ENCODE measurements around the gene PRELID1. TPM values are rescaled to one million over a fixed set of nuclear protein-coding genes. Genes with fewer than 3 reads are reported as not detected.

PRELID1 gene
- total RNA-seq, 1 experiment from 2014 or later = 201 TPM

GRCh38 chr5:177349362-177349647 lies 45.7 kb downstream of the PRELID1 start:
- no TSS peak for BruUV-seq (replicated peaks)
- no peak for DNase-seq
- intact Hi-C loops (cut with micrococcal nuclease; ENCODE audit: unreplicated experiment) = no loop called here
- H3K4me1 ChIP-seq = peaks cover 12% of the 10 kb centered on the region; the same call in 1 of the 2 replicates
- Mint-ChIP-seq H3K4me3 (ENCODE audit: unreplicated experiment) (peak overlapping the region; percentile 95), H3K9me3 (ENCODE audit: unreplicated experiment) (peaks cover 5% of the 10 kb centered on the region), H3K36me3 (ENCODE audit: insufficient read depth, unreplicated experiment) (peaks cover 49% of the 10 kb centered on the region), H3K4me1 (ENCODE audit: low read depth, unreplicated experiment) (peaks cover 22% of the 10 kb centered on the region), H3K27me3 (ENCODE audit: insufficient read depth, unreplicated experiment) (no peaks in the 10 kb centered on the region), H3K27ac (ENCODE audit: unreplicated experiment) (no peak overlapping the region)
- ChIA-PET CTCF (interaction anchor here (0.8 kb wide), 1 partner anchor 22 kb away, joined by 3 read pairs; no protein-coding TSS in a partner anchor), POLR2A (no interaction called here)
- no peaks in the 10 kb centered on the region for H3K9me3 ChIP-seq
- H3K36me3 ChIP-seq (ENCODE audit: control insufficient read depth, insufficient read depth, low read length) = 0 out of 2 replicates have a peak, but pooled peaks cover 2% of the 10 kb centered on the region
- TF ChIP-seq CTCF (IDR thresholded peaks at IDR 0.05; ENCODE audit: insufficient read depth in 1 of 2, low read depth in 1 of 2, low read length in 1 of 2, severe bottlenecking in 1 of 2, unreplicated experiment in 1 of 2) = no peak
- H3K4me3 ChIP-seq (ENCODE audit: low read depth, low read length) = no peak overlapping the region
- H3K27me3 ChIP-seq (replicated peaks; ENCODE audit: control insufficient read depth, insufficient read depth, low read length) = no peaks in the 10 kb centered on the region

GRCh38 chr5:177349762-177350161 lies 46.2 kb downstream of the PRELID1 start:
- Histone ChIP-seq H3K4me3 (ENCODE audit: low read depth, low read length) (no peak overlapping the region), H3K27me3 (replicated peaks; ENCODE audit: control insufficient read depth, insufficient read depth, low read length) (no peaks in the 10 kb centered on the region), H3K9me3 (no peaks in the 10 kb centered on the region), H3K36me3 (ENCODE audit: control insufficient read depth, insufficient read depth, low read length) (0 out of 2 replicates have a peak, but pooled peaks cover 2% of the 10 kb centered on the region), H3K4me1 (peaks cover 12% of the 10 kb centered on the region; the same call in 1 of the 2 replicates)
- peaks cover 26% of the 10 kb centered on the region for H3K4me1 Mint-ChIP-seq (ENCODE audit: low read depth, unreplicated experiment)
- POLR2A ChIA-PET = no interaction called here
- H3K36me3 Mint-ChIP-seq (ENCODE audit: insufficient read depth, unreplicated experiment) = peaks cover 44% of the 10 kb centered on the region
- no peaks in the 10 kb centered on the region for H3K27me3 Mint-ChIP-seq (ENCODE audit: insufficient read depth, unreplicated experiment)
- DNase-seq = no peak
- CTCF ChIA-PET = no interaction called here
- BruUV-seq (replicated peaks) = no TSS peak
- peaks cover 9% of the 10 kb centered on the region for H3K9me3 Mint-ChIP-seq (ENCODE audit: unreplicated experiment)
- H3K4me3 Mint-ChIP-seq (ENCODE audit: unreplicated experiment) = peak overlapping the region; percentile 95
- no peak overlapping the region for H3K27ac Mint-ChIP-seq (ENCODE audit: unreplicated experiment)
- TF ChIP-seq CTCF (IDR thresholded peaks at IDR 0.05; ENCODE audit: insufficient read depth in 1 of 2, low read depth in 1 of 2, low read length in 1 of 2, severe bottlenecking in 1 of 2, unreplicated experiment in 1 of 2) = no peak
- intact Hi-C loops (cut with micrococcal nuclease; ENCODE audit: unreplicated experiment) = loop anchor here (2.0 kb wide), 2 partner anchors 21 to 37 kb away; no protein-coding TSS in a partner anchor

- peaks cover 27% of the 10 kb centered on the region for H3K4me1 Mint-ChIP-seq (ENCODE audit: low read depth, unreplicated experiment)
- peak overlapping the region; percentile 100 for H3K27ac Mint-ChIP-seq (ENCODE audit: unreplicated experiment)
- POLR2A ChIA-PET = interaction anchor here (1.2 to 1.9 kb wide), 7 partner anchors 16 to 75 kb away, joined by 3 to 22 read pairs (median 4); partner anchors contain the start of genes GRK6, PRELID1 and RAB24
- Histone ChIP-seq H3K27me3 (replicated peaks; ENCODE audit: control insufficient read depth, insufficient read depth, low read length) (no peaks in the 10 kb centered on the region), H3K9me3 (no peaks in the 10 kb centered on the region), H3K4me3 (ENCODE audit: low read depth, low read length) (peak overlapping the region; percentile 70), H3K36me3 (ENCODE audit: control insufficient read depth, insufficient read depth, low read length) (0 out of 2 replicates have a peak, but pooled peaks cover 2% of the 10 kb centered on the region), H3K4me1 (peaks cover 12% of the 10 kb centered on the region; the same call in 1 of the 2 replicates)
- H3K4me3 Mint-ChIP-seq (ENCODE audit: unreplicated experiment) = peak overlapping the region; percentile 95
- TSS peak; percentile 36 for BruUV-seq (replicated peaks)
- no peak for TF ChIP-seq CTCF (IDR thresholded peaks at IDR 0.05; ENCODE audit: insufficient read depth in 1 of 2, low read depth in 1 of 2, low read length in 1 of 2, severe bottlenecking in 1 of 2, unreplicated experiment in 1 of 2)
- peaks cover 34% of the 10 kb centered on the region for H3K36me3 Mint-ChIP-seq (ENCODE audit: insufficient read depth, unreplicated experiment)
- CTCF ChIA-PET = interaction anchor here (0.6 to 2.6 kb wide), 7 partner anchors 18 to 79 kb away, joined by 3 to 19 read pairs (median 7); no protein-coding TSS in a partner anchor
- H3K27me3 Mint-ChIP-seq (ENCODE audit: insufficient read depth, unreplicated experiment) = no peaks in the 10 kb centered on the region
- no peak for DNase-seq
- intact Hi-C loops (cut with micrococcal nuclease; ENCODE audit: unreplicated experiment) = loop anchor here (2.0 kb wide), 2 partner anchors 20 to 38 kb away; no protein-coding TSS in a partner anchor
- H3K9me3 Mint-ChIP-seq (ENCODE audit: unreplicated experiment) = peaks cover 15% of the 10 kb centered on the region
Observed at GRCh38 chr5:177350776-177351391, 47.3 kb downstream of the PRELID1 start.

Measured in Caco-2 (cell line).